Endothelial cell of umbilical vein (primary cell): Measurements from ENCODE around the gene AHRR.

ENCODE experiments used
- JUN ChIP-seq: IDR thresholded peaks from 2 replicates; pipeline ENCODE4 v1.6.1; 2011; ENCODE audit warnings: borderline replicate concordance, low read depth; ENCODE audit not compliant: insufficient read length, insufficient read depth
- POLR2AphosphoS5 ChIP-seq: IDR thresholded peaks from 2 replicates; pipeline ENCODE4 v1.6.1; 2012; ENCODE audit warnings: low read depth, mild to moderate bottlenecking, control low read depth, low read length, moderate library complexity; ENCODE audit not compliant: insufficient read depth
- TF ChIP-seq, protein P1 (sequence below), 2 donors: IDR thresholded peaks; 1 replicate in 1 of 2; 2 replicates in 1 of 2; pipeline ENCODE4 v1.5.1; 2011; ENCODE audit warnings: low read length in 2 of 2, mild to moderate bottlenecking in 2 of 2, moderate library complexity in 2 of 2, control low read depth in 1 of 2, inconsistent platforms in 1 of 2, low read depth in 1 of 2; ENCODE audit not compliant: insufficient read depth in 1 of 2; ENCODE audit errors: extremely low read depth in 1 of 2
- TF ChIP-seq, protein P2 (sequence below): IDR thresholded peaks from 2 replicates; pipeline ENCODE4 v1.6.1; 2011; ENCODE audit not compliant: insufficient read depth, insufficient read length

DNA sequence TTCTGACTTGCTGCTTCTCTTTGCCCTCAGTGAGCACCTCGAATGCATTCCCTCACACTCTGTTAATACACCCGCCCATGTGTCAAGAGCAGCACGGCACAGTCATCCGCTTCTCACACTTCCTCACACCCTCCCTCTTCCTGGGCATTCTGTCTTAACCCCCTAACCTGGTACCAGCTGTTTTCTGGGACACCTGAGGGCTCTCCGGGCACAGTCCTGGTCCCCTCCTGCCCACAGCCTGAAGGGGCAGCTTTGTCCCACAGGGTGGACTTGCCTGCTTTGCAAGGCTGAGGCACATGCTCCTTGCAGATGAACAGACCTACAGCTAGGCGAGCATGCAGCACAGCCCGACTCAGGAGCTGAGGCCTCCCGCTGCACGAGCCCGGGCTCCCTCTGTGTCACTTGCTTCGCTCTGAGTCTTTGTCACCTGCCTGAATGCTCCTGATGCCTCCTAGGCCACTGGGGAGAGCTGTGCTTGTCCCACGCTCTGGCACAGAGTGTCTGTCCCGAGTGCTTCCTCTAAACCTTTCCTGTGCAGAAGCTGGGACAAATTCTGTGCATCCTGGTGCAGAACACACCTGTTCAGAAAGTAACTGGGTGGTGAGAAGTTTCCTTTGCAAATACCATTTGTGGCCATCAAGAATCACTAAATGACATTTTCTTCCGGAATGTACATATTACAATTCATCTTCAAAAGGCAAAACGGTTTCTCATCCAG lies 47.8 kb downstream of the AHRR start:
- TF ChIP-seq POLR2AphosphoS5, result no peak
- TF ChIP-seq, protein P1, sequence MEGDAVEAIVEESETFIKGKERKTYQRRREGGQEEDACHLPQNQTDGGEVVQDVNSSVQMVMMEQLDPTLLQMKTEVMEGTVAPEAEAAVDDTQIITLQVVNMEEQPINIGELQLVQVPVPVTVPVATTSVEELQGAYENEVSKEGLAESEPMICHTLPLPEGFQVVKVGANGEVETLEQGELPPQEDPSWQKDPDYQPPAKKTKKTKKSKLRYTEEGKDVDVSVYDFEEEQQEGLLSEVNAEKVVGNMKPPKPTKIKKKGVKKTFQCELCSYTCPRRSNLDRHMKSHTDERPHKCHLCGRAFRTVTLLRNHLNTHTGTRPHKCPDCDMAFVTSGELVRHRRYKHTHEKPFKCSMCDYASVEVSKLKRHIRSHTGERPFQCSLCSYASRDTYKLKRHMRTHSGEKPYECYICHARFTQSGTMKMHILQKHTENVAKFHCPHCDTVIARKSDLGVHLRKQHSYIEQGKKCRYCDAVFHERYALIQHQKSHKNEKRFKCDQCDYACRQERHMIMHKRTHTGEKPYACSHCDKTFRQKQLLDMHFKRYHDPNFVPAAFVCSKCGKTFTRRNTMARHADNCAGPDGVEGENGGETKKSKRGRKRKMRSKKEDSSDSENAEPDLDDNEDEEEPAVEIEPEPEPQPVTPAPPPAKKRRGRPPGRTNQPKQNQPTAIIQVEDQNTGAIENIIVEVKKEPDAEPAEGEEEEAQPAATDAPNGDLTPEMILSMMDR (IDR thresholded peaks at IDR 0.05; ENCODE audit: extremely low read depth in 1 of 2, insufficient read depth in 1 of 2, low read depth in 1 of 2, low read length in 2 of 2), result no peak
- TF ChIP-seq JUN, result no peak
- TF ChIP-seq, protein P2, sequence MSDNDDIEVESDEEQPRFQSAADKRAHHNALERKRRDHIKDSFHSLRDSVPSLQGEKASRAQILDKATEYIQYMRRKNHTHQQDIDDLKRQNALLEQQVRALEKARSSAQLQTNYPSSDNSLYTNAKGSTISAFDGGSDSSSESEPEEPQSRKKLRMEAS, result no peak
